Body of pancreas (tissue), 4 donors: ENCODE data around the gene UPP2.

Experiments used
- POLR2A ChIP-seq, 3 donors: fragments of 450-650 bp; IDR thresholded peaks; one replicate each; pipeline ENCODE4 v1.6.1; 2016; ENCODE audit warnings: antibody characterized with exemption in 3 of 3, mild to moderate bottlenecking in 2 of 3
- TF ChIP-seq, protein P1 (sequence below), 7 experiments: fragments of 450-650 bp in 4 of 7; fragments of 200-600 bp in 3 of 7; sonication (generic) in 3 of 7; IDR thresholded peaks; one replicate each; pipeline ENCODE4 v1.5.1; 2016 to 2019; ENCODE audit warnings: antibody characterized with exemption in 7 of 7

- TF ChIP-seq, protein P1, sequence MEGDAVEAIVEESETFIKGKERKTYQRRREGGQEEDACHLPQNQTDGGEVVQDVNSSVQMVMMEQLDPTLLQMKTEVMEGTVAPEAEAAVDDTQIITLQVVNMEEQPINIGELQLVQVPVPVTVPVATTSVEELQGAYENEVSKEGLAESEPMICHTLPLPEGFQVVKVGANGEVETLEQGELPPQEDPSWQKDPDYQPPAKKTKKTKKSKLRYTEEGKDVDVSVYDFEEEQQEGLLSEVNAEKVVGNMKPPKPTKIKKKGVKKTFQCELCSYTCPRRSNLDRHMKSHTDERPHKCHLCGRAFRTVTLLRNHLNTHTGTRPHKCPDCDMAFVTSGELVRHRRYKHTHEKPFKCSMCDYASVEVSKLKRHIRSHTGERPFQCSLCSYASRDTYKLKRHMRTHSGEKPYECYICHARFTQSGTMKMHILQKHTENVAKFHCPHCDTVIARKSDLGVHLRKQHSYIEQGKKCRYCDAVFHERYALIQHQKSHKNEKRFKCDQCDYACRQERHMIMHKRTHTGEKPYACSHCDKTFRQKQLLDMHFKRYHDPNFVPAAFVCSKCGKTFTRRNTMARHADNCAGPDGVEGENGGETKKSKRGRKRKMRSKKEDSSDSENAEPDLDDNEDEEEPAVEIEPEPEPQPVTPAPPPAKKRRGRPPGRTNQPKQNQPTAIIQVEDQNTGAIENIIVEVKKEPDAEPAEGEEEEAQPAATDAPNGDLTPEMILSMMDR (IDR thresholded peaks at IDR 0.05), result no peak
- TF ChIP-seq POLR2A (IDR thresholded peaks at IDR 0.05), result no peak
These were observed 4.2 kb upstream of the UPP2 start for GRCh38 chr2:158097481-158097880.
